PC-3 (cell line): Measurements from ENCODE around the gene PPP1R3D.

ENCODE experiments used
- EZH2 ChIP-seq: fragments of 300-600 bp; sonication (generic); IDR thresholded peaks from one replicate; pipeline ENCODE4 v1.6.1; 2017; ENCODE audit warnings: antibody characterized with exemption, mild to moderate bottlenecking, low read length; ENCODE audit not compliant: unreplicated experiment
- EZH2phosphoT487 ChIP-seq: fragments of 300-600 bp; sonication (generic); IDR thresholded peaks from 2 replicates; pipeline ENCODE4 v1.6.1; 2018; ENCODE audit warnings: mild to moderate bottlenecking, antibody characterized with exemption, low read length, borderline replicate concordance
- TF ChIP-seq, protein P1 (sequence below): fragments of 300-600 bp; sonication (generic); conservative IDR thresholded peaks from 2 replicates; pipeline ENCODE4 v1.5.1; 2017; ENCODE audit warnings: antibody characterized with exemption, low read depth, mild to moderate bottlenecking, low read length

DNA sequence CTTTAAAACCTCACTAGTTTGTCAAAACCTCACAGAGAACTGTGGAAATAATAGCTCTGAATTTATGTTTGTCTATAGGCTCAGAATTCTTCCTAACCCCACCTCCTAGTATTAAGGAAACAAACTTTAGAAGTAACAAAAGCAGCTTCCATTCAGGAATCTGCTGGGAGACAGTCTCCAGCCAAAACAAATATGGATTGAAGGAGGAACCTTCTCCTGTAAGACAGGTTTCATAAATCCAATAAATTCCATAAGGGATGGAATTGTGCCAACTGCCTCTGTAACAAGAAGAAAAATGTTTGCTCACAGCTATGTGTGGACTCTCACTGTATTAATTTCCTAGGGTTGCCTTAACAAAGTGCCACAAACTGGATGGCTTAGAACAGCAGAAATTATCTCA, 14.2 kb downstream of the PPP1R3D start:
- TF ChIP-seq, protein P1, sequence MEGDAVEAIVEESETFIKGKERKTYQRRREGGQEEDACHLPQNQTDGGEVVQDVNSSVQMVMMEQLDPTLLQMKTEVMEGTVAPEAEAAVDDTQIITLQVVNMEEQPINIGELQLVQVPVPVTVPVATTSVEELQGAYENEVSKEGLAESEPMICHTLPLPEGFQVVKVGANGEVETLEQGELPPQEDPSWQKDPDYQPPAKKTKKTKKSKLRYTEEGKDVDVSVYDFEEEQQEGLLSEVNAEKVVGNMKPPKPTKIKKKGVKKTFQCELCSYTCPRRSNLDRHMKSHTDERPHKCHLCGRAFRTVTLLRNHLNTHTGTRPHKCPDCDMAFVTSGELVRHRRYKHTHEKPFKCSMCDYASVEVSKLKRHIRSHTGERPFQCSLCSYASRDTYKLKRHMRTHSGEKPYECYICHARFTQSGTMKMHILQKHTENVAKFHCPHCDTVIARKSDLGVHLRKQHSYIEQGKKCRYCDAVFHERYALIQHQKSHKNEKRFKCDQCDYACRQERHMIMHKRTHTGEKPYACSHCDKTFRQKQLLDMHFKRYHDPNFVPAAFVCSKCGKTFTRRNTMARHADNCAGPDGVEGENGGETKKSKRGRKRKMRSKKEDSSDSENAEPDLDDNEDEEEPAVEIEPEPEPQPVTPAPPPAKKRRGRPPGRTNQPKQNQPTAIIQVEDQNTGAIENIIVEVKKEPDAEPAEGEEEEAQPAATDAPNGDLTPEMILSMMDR: no peak
- TF ChIP-seq EZH2 (no peak), EZH2phosphoT487 (no peak)
